ENCODE data around the gene HYAL3. TPM values are rescaled to one million over a fixed set of nuclear protein-coding genes. Genes with fewer than 3 reads are reported as not detected.

The HYAL3 gene
- total RNA-seq, 2 donors from 2014 or later: 4.1 to 10.7 TPM

DNA sequence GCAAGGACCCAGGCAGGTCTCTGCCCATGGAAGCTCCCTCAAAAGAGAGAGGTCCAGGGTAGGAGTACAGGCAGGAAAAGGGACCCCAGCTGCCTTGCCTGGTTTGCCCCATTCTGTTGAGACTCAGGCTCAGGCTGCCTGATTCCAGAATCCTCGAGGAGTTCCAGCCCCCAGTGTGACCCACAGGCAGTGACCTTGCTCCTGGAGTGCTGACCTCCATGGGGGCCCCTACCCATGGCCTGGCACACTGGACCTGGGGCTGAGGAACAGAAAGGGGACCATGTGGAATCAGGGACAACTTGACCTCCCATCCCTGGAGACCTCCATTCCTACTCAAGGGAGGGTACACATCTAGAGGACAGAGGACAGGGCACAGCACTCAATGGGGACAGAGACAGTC lies 33.6 kb downstream of the HYAL3 start:
- Histone ChIP-seq H3K4me3 (no peak overlapping the region), H3K36me3 (no peaks in the 10 kb centered on the region), H3K4me1 (replicated peaks) (peaks cover 27% of the 10 kb centered on the region), H3K27ac (peak overlapping the region; percentile 80 to 81), H3K9me3 (no peaks in the 10 kb centered on the region), H3K27me3 (replicated peaks; ENCODE audit: insufficient read depth) (no peaks in the 10 kb centered on the region)
- no peak for DNase-seq (ENCODE audit: low spot score)
- WGBS: 29% methylated on average over 1 of the region's 1 CpG
- intact Hi-C loops (cut with DNase I): no loop called here
- no peak for TF ChIP-seq POLR2AphosphoS5 (IDR thresholded peaks at IDR 0.05)
- no peak for TF ChIP-seq POLR2A (IDR thresholded peaks at IDR 0.05)
- TF ChIP-seq, protein P1, sequence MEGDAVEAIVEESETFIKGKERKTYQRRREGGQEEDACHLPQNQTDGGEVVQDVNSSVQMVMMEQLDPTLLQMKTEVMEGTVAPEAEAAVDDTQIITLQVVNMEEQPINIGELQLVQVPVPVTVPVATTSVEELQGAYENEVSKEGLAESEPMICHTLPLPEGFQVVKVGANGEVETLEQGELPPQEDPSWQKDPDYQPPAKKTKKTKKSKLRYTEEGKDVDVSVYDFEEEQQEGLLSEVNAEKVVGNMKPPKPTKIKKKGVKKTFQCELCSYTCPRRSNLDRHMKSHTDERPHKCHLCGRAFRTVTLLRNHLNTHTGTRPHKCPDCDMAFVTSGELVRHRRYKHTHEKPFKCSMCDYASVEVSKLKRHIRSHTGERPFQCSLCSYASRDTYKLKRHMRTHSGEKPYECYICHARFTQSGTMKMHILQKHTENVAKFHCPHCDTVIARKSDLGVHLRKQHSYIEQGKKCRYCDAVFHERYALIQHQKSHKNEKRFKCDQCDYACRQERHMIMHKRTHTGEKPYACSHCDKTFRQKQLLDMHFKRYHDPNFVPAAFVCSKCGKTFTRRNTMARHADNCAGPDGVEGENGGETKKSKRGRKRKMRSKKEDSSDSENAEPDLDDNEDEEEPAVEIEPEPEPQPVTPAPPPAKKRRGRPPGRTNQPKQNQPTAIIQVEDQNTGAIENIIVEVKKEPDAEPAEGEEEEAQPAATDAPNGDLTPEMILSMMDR (IDR thresholded peaks at IDR 0.05): no peak

DNA sequence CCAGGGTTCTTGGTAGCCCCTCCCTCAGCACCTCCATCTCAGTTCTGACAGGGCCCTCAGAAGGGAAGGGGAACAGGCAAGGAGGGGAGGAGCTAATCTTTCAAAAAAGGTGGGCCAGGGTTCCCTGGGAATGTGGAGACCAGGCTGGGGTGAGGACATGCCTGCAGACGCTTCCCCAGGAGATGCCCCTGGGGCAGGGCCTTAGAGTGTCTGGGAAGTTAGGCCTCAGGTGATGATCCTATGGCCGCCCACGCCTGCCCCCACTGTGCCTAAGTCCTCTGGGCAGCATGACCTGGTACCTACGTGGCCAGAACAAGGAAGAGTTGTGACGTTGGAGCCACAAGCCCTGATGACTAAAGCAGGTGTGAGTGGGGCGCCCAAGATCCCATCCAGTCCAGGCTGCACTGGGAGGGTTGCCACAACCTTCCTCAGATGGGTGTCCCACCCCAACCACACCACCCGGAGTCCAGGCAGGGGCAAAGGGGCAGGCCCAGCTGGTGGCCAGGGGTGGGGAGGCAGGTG lies 34.2 kb downstream of the HYAL3 start:
- TF ChIP-seq POLR2AphosphoS5 (IDR thresholded peaks at IDR 0.05) (no peak), POLR2A (IDR thresholded peaks at IDR 0.05) (no peak)
- TF ChIP-seq, protein P1 (IDR thresholded peaks at IDR 0.05): no peak
- Histone ChIP-seq H3K27me3 (replicated peaks; ENCODE audit: insufficient read depth) (no peaks in the 10 kb centered on the region), H3K27ac (peak overlapping the region; percentile 80 to 81), H3K9me3 (no peaks in the 10 kb centered on the region), H3K4me1 (replicated peaks) (peaks cover 29% of the 10 kb centered on the region), H3K36me3 (no peaks in the 10 kb centered on the region), H3K4me3 (no peak overlapping the region)
- intact Hi-C loops (cut with DNase I): no loop called here
- no peak for DNase-seq (ENCODE audit: low spot score)
- 49% methylated on average over 6 of the region's 7 CpGs for WGBS

DNA sequence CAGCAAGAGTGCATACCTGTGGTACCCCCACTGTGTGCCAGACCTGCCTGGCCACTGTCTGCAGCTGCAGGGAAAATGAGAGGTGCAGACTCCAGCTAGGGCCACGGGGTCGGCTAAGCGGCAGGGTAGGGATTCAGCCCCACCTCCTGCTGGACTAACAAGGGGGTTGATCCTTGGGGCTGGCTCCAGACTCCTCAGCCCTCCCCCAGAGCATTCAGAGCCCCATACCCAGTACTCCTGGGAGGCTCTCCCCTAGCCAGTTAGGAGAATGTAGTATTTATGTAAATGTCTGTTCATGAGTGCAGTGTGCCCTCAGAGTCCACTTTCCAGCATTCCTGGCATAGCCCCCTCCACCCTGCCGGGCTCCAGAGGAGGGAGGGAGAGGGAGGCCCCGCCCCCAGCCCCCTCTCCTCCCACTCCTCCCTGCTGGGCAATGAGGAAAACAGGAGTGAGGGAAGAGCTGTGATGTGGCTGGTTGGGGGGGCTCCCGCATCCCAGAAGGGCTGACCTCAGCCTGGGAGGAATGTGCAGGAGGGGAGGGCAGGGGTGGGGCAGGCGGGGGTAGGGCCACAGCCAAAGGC lies 34.7 kb downstream of the HYAL3 start:
- H3K4me3 ChIP-seq: no peak overlapping the region
- no peaks in the 10 kb centered on the region for H3K36me3 ChIP-seq
- WGBS: 10% methylated on average over 7 of the region's 7 CpGs
- no peaks in the 10 kb centered on the region for H3K9me3 ChIP-seq
- peaks cover 28% of the 10 kb centered on the region for H3K4me1 ChIP-seq (replicated peaks)
- H3K27me3 ChIP-seq (replicated peaks; ENCODE audit: insufficient read depth): no peaks in the 10 kb centered on the region
- peak; percentile 52 for DNase-seq (ENCODE audit: low spot score)
- TF ChIP-seq, protein P1 (IDR thresholded peaks at IDR 0.05): no peak
- TF ChIP-seq POLR2AphosphoS5 (IDR thresholded peaks at IDR 0.05): peak; percentile 48
- H3K27ac ChIP-seq: peak overlapping the region; percentile 80 to 81
- intact Hi-C loops (cut with DNase I): no loop called here

DNA sequence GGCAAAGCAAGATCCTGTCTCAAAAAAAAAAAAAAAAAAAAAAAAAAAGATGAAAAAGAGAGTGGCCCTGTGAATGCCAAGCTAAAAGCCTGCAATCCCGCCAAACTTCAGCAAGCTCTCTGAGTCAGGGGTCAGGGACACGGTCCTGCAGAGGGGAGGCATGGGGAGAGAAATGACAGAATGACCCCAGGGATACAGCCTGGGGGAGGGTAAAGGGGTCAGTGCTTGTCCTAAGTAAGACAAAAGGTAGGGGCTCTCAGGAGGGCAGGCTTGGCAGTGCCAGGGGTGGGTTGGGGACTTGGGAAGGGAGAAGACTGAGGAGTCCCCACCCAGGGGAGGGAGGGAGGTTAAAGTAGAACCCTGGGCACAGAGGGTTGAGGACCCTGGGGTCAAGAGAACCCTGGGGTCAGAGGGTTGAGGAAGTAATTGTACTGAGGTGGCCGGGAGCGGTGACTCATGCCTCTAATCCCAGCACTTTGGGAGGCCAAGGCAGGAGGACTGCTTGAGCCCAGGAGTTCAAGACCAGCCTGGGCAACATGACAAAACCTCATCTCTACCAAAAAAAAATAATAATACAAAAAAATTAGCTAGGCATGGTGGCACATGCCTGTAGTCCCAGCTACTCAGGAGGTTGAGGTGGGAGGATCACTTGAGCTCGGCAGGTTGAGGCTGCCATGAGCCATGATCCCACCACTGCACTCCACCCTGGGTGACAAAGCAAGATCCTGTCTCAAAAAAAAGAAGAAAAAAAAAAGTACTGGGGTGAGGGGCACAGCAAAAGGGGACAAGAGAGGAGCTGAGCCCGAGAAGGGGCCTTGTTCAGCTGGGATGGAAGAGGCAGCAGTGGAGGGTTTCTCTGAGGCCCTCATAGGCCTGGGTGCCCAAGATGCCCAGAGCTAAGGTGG lies 35.5 kb downstream of the HYAL3 start:
- Histone ChIP-seq H3K4me3 (no peak overlapping the region), H3K9me3 (no peaks in the 10 kb centered on the region), H3K27me3 (replicated peaks; ENCODE audit: insufficient read depth) (no peaks in the 10 kb centered on the region), H3K4me1 (replicated peaks) (peaks cover 21% of the 10 kb centered on the region), H3K27ac (peak overlapping the region; percentile 80 to 81), H3K36me3 (no peaks in the 10 kb centered on the region)
- no peak for DNase-seq (ENCODE audit: low spot score)
- intact Hi-C loops (cut with DNase I): no loop called here
- TF ChIP-seq, protein P1 (IDR thresholded peaks at IDR 0.05): no peak
- TF ChIP-seq POLR2AphosphoS5 (IDR thresholded peaks at IDR 0.05): no peak
- no peak for TF ChIP-seq POLR2A (IDR thresholded peaks at IDR 0.05)
- 63% methylated on average over 6 of the region's 6 CpGs for WGBS

All from prostate gland (tissue), 2 donors.